Stimulated activated CD4-positive, alpha-beta T cell treated with anti-CD3 and anti-CD28 coated beads, Interleukin-12 subunit alpha, Interleukin-12 subunit beta, amount 100 ng/mL, for 24 hours (primary cell): ENCODE results near the gene RNASEL.
A peak's percentile ranks its signal among the peaks of the same experiment; 100 is the strongest.

Experiments
- DNase-seq, 2 experiments: peaks; one replicate each; pipeline ENCODE4 v3.0.0-alpha.2; 2020; ENCODE audit warnings: low read depth in 2 of 2

RNASEL gene

GRCh38 chr1:182600745-182601415 lies 11.8 kb upstream of the RNASEL start:
- DNase-seq, result no peak

GRCh38 chr1:182600036-182600713 lies 11.1 kb upstream of the RNASEL start:
- DNase-seq, result no peak

- DNase-seq, result no peak
Measured at GRCh38 chr1:182599339-182599738, 10.3 kb upstream of the RNASEL start.

- DNase-seq, result no peak
Measured at GRCh38 chr1:182598296-182598695, 9.2 kb upstream of the RNASEL start.

- no peak for DNase-seq
Measured at GRCh38 chr1:182596934-182597333, 7.9 kb upstream of the RNASEL start.

- peak; percentile 36 to 66 for DNase-seq
Measured at GRCh38 chr1:182595641-182596240, 6.7 kb upstream of the RNASEL start.

- no peak for DNase-seq
Measured at GRCh38 chr1:182589931-182590330, 875 bp upstream of the RNASEL start.

GRCh38 chr1:182589520-182589919 lies 464 bp upstream of the RNASEL start:
- DNase-seq, result no peak

- no peak for DNase-seq
Measured at GRCh38 chr1:182587666-182588499, 1.2 kb downstream of the RNASEL start.

- DNase-seq, result no peak
Measured at GRCh38 chr1:182587093-182587492, 2.0 kb downstream of the RNASEL start.

- no peak for DNase-seq
Measured at GRCh38 chr1:182586380-182586779, 2.7 kb downstream of the RNASEL start.

GRCh38 chr1:182584746-182585145 lies 4.3 kb downstream of the RNASEL start:
- no peak for DNase-seq

GRCh38 chr1:182580736-182581135 lies 8.3 kb downstream of the RNASEL start:
- no peak for DNase-seq

- DNase-seq, result no peak
Measured at GRCh38 chr1:182575540-182576149, 13.4 kb downstream of the RNASEL start.

GRCh38 chr1:182574156-182574555 lies 14.9 kb downstream of the RNASEL start:
- DNase-seq, result no peak

- no peak for DNase-seq
Measured at GRCh38 chr1:182570611-182570970, 18.5 kb downstream of the RNASEL start.

GRCh38 chr1:182569939-182570610 lies 19.0 kb downstream of the RNASEL start:
- no peak for DNase-seq

GRCh38 chr1:182568647-182569284 lies 20.3 kb downstream of the RNASEL start:
- no peak for DNase-seq

GRCh38 chr1:182567629-182568028 lies 21.4 kb downstream of the RNASEL start:
- DNase-seq, result no peak

- DNase-seq, result no peak
Measured at GRCh38 chr1:182565537-182565936, 23.5 kb downstream of the RNASEL start.
